A172 (cell line): ENCODE measurements around the gene TTC4. TPM values are rescaled to one million over a fixed set of nuclear protein-coding genes. Genes with fewer than 3 reads are reported as not detected.
"Not testable (repeated sequence)": the region's sequence is repeated elsewhere in the genome, so short reads cannot be mapped to it uniquely, and the experiment has no call there.

Experiments
- DNase-seq: peaks from one replicate; pipeline ENCODE4 v3.0.0-alpha.2; 2015; ENCODE audit warnings: low spot score
- total RNA-seq: library from RNA; depleted of rRNA; stranded (reverse); fragments of >200 nt; shearing (Covaris generic); gene quantifications from 2 replicates; pipeline ENCODE4 v1.2.3, GENCODE V29; 2014

Gene TTC4
- total RNA-seq, 1 experiment from 2014 or later: 34.7 TPM

- DNase-seq: no peak
Measured at GRCh38 chr1:54748094-54748835, 32.6 kb downstream of the TTC4 start.

- no peak for DNase-seq
Measured at GRCh38 chr1:54750596-54750995, 34.9 kb downstream of the TTC4 start.

GRCh38 chr1:54751426-54751825, 35.8 kb downstream of the TTC4 start:
- DNase-seq: no peak

- no peak for DNase-seq
Measured at GRCh38 chr1:54754045-54754444, 38.4 kb downstream of the TTC4 start.

GRCh38 chr1:54754486-54755285, 39.0 kb downstream of the TTC4 start:
- no peak for DNase-seq

GRCh38 chr1:54757833-54758232, 42.2 kb downstream of the TTC4 start:
- no peak for DNase-seq

GRCh38 chr1:54758678-54759348, 43.2 kb downstream of the TTC4 start:
- DNase-seq: no peak

GRCh38 chr1:54763816-54764132, 48.1 kb downstream of the TTC4 start:
- no peak for DNase-seq

GRCh38 chr1:54764133-54764921, 48.7 kb downstream of the TTC4 start, which contains the start of gene PARS2:
TSS of gene PARS2 (minus strand) at chr1:54764523. CDS start at chr1:54759161, 5,362 bp downstream.
- DNase-seq: peak; percentile 98

GRCh38 chr1:54764922-54765561, 49.4 kb downstream of the TTC4 start:
- no peak for DNase-seq

GRCh38 chr1:54766726-54767125, 51.1 kb downstream of the TTC4 start:
- DNase-seq: no peak

GRCh38 chr1:54767526-54767925, 51.9 kb downstream of the TTC4 start:
- no peak for DNase-seq

- no peak for DNase-seq
Measured at GRCh38 chr1:54768093-54768492, 52.4 kb downstream of the TTC4 start.

GRCh38 chr1:54772951-54773350, 57.3 kb downstream of the TTC4 start:
- no peak for DNase-seq

- peak; percentile 22 for DNase-seq
Measured at GRCh38 chr1:54774820-54775498, 59.3 kb downstream of the TTC4 start.

GRCh38 chr1:54775828-54776721, 60.4 kb downstream of the TTC4 start:
- DNase-seq: not testable (repeated sequence)

GRCh38 chr1:54777011-54777410, 61.4 kb downstream of the TTC4 start:
- no peak for DNase-seq

GRCh38 chr1:54777431-54777830, 61.8 kb downstream of the TTC4 start:
- DNase-seq: no peak

GRCh38 chr1:54781023-54781723, 65.5 kb downstream of the TTC4 start:
- DNase-seq: no peak
